LNCaP clone FGC (cell line): ENCODE data around the gene ZNF132.
A peak's percentile ranks its signal among the peaks of the same experiment; 100 is the strongest.

Experiments
- DNase-seq: peaks from one replicate; pipeline ENCODE4 v3.0.0-alpha.2; 2011; ENCODE audit warnings: low read depth
- H3K4me3 ChIP-seq: 2 replicates; pipeline ENCODE4 v1.5.1; 2011; ENCODE audit warnings: mild to moderate bottlenecking, low read depth, low read length, control low read depth
- TF ChIP-seq, protein P1 (sequence below): IDR thresholded peaks from 2 replicates; pipeline ENCODE4 v1.5.1; 2012; ENCODE audit warnings: mild to moderate bottlenecking; ENCODE audit not compliant: control insufficient read depth, insufficient read depth; ENCODE audit errors: extremely low read depth

Gene ZNF132

DNA sequence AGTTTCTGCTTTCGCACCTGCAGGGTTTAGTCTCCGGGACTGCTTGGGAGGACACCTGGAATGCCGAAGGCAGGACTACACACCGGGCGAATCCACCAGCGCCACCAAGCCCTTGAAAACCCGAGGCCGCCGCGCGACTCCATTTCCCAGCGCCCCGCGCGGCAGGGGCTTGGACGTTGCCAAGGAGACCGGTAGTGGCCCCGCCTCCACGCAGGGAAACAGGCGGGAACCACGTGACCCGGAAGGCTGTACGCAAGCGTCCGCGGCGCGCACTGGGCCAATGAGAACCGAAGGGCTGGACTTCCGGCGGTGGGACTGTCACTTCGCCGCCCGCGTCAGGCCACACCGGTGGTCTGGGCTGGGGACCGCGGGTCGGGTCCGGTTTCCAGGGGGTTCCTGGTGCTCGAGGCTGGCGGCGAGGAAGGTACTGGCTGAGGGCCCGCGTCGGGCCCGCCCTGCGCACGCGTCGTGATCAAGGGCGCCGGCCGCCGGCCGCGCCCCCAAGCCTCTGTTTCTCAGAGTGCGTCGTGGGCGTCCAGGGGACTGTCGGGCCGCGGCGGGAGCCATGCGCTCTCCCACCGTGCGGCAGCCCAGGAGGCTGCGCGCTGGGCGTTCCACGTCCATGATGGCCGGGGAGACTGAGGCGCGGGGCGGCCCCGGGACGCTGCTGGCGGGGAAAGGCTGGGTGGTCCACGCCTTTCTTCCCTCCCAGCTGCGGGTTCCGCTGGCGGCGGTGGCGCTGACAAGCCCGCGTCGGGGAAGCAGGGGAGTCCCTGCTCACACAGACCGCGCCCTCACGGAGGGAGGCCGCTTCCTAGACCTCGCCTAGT is 27.0 kb upstream of the ZNF132 start, which contains the start of gene ZNF324:
ZNF324 (plus strand) TSS at position 321 of the 830 bp plus-strand sequence. CDS start 2,106 bp downstream, outside the sequence.
- peak within 1 kb of the TSS; percentile 97 for H3K4me3 ChIP-seq
- TF ChIP-seq, protein P1, sequence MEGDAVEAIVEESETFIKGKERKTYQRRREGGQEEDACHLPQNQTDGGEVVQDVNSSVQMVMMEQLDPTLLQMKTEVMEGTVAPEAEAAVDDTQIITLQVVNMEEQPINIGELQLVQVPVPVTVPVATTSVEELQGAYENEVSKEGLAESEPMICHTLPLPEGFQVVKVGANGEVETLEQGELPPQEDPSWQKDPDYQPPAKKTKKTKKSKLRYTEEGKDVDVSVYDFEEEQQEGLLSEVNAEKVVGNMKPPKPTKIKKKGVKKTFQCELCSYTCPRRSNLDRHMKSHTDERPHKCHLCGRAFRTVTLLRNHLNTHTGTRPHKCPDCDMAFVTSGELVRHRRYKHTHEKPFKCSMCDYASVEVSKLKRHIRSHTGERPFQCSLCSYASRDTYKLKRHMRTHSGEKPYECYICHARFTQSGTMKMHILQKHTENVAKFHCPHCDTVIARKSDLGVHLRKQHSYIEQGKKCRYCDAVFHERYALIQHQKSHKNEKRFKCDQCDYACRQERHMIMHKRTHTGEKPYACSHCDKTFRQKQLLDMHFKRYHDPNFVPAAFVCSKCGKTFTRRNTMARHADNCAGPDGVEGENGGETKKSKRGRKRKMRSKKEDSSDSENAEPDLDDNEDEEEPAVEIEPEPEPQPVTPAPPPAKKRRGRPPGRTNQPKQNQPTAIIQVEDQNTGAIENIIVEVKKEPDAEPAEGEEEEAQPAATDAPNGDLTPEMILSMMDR, result no peak
- DNase-seq, result peak; percentile 89

DNA sequence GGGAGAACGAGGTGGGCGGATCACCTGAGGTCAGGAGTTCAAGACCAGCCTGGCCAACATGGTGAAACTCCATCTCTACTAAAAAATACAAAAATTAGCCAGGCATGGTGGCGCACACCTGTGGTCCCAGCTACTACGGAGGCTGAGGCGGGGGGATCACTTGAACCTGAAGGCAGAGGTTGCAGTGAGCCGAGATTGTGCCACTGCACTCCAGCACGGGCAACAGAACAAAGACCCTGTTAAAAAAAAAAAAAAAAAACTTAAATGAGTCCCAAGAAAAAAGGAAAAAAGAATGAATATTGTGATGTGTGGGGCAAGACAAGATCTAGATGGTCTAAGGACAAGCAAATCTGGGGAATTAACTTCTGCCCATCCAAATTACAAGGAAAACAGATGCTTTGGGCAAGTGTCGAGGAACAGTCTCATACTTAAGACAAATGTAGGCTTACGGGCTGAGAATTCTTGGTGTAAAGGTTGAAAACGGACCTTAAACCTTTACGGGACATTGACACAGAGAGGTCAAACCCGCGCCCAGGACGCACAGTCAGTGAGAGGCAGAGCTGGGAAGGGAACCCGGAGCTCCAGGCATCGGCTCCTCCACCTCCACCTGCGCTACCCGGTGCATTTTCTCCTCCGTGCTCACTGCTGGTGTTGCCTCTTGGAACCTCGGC is 26.3 kb upstream of the ZNF132 start:
- TF ChIP-seq, protein P1, result no peak
- no peak for DNase-seq
- peak overlapping the region; percentile 97 for H3K4me3 ChIP-seq

DNA sequence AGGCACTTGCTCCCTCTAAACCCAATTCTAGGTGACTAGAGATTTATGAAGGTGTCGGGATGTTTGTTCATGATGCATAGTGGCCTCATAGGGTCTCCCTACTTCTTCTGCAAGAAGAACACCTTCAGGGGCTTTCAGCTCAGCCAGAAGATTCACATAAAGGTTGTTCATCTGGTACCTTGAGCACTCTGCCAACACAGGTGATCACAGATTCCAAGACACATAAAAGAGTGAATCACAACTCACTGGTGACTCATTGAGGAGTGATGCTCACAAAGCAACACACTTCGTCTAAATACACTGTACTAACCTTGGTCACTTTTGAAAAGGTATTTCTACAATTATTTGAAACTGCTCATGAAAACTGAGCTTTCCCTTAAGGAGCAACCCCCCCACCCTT is 20.1 kb upstream of the ZNF132 start:
- H3K4me3 ChIP-seq, result no peak overlapping the region
- TF ChIP-seq, protein P1, result no peak
- DNase-seq, result no peak

DNA sequence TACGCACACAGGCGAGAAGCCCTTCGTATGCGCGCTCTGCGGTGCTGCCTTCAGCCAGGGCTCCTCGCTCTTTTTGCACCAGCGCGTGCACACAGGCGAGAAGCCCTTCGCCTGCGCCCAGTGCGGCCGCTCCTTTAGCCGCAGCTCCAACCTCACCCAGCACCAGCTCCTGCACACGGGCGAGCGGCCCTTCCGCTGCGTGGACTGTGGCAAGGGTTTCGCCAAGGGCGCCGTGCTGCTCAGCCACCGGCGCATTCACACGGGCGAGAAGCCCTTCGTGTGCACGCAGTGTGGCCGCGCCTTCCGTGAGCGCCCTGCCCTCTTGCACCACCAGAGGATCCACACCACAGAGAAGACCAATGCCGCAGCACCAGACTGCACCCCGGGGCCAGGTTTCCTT is 16.2 kb upstream of the ZNF132 start:
- no peak overlapping the region for H3K4me3 ChIP-seq
- TF ChIP-seq, protein P1, result no peak
- no peak for DNase-seq

DNA sequence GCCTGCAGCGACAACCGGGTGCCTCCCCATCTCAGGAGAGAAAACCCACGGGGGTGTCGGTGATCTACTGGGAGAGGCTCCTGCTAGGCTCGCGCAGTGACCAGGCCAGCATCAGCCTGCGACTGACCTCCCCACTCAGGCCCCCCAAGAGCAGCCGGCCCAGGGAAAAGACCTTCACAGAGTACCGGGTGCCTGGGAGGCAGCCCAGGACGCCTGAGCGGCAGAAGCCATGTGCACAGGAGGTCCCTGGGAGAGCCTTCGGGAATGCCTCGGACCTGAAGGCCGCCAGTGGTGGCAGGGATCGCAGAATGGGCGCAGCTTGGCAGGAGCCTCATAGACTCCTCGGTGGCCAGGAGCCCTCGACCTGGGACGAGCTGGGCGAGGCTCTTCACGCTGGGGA is 15.4 kb upstream of the ZNF132 start:
- no peak overlapping the region for H3K4me3 ChIP-seq
- TF ChIP-seq, protein P1, result no peak
- DNase-seq, result no peak

DNA sequence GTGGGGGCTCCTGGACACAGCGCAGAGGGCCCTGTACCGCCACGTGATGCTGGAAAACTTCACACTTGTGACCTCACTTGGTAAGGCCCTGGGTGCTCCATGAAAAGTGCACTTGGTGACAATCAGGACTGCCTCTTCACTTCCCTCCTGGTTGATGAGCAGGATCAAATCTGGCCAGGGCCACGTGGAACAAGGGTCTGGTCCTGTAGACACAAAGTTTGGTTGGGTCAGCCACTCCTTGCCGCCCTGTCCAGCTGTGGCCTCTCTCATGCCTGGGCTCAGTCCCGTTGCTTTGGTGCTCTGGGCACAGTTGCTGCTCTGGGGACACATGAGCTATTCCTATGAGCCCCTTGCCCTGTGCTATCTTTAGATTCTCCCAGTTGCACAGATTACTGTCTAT is 13.8 kb upstream of the ZNF132 start:
- TF ChIP-seq, protein P1, result no peak
- no peak overlapping the region for H3K4me3 ChIP-seq
- DNase-seq, result no peak
